GM12801 (cell line): ENCODE measurements around the gene MAML3.

ENCODE experiments used
- TF ChIP-seq, protein P1 (sequence below): IDR thresholded peaks from one replicate; pipeline ENCODE4 v1.5.1; 2011; ENCODE audit warnings: control low read depth; ENCODE audit not compliant: insufficient read length; ENCODE audit errors: extremely low read depth

Gene MAML3

DNA sequence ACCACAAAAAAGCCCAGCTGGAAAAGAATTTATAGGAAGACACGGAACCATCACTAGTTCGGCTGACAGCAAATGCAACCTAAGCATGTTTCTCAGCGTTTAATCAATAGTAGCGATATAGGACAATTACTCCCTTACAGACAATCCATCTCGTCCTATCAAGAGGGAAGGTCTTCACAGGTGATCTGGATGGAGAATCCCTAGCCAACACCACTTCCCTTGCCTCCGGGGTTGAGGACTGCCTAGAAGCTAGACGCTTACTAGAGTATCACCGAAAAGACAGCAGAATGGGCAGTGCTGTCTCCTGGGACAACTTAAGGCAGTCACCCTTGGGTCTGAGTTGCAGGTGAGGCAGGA is 32.1 kb upstream of the MAML3 start:
- TF ChIP-seq, protein P1, sequence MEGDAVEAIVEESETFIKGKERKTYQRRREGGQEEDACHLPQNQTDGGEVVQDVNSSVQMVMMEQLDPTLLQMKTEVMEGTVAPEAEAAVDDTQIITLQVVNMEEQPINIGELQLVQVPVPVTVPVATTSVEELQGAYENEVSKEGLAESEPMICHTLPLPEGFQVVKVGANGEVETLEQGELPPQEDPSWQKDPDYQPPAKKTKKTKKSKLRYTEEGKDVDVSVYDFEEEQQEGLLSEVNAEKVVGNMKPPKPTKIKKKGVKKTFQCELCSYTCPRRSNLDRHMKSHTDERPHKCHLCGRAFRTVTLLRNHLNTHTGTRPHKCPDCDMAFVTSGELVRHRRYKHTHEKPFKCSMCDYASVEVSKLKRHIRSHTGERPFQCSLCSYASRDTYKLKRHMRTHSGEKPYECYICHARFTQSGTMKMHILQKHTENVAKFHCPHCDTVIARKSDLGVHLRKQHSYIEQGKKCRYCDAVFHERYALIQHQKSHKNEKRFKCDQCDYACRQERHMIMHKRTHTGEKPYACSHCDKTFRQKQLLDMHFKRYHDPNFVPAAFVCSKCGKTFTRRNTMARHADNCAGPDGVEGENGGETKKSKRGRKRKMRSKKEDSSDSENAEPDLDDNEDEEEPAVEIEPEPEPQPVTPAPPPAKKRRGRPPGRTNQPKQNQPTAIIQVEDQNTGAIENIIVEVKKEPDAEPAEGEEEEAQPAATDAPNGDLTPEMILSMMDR = no peak

DNA sequence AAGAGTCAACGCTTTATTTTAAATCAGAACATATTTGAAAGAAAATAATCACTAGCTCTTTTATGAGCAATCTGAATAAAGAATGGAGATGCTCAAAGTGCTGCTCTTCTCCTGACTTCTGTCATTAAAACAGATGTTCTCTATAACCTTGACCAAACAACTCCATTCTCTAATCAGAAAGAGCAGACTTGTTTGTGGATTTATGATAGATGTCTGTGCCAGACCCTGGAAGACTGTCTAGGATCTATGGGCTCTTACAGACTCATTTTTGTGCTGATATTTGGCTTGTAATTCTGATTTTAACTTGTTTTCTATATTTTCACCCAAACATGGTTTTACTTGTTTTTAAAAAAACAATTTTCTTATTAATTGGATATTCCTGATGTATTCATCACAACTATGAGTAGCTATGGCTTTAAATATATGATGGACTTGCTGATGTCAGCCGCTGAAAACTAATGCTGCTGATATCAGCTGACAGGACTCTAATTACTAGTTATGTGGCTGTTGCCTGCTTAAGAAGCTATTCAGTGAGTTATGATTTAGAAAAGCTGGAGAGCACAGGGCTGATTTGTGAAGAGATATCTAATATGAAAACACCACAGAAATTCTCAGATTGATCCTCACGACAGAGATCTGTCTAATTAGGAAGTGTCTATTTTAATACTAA is 31.6 kb upstream of the MAML3 start:
- TF ChIP-seq, protein P1 = no peak

DNA sequence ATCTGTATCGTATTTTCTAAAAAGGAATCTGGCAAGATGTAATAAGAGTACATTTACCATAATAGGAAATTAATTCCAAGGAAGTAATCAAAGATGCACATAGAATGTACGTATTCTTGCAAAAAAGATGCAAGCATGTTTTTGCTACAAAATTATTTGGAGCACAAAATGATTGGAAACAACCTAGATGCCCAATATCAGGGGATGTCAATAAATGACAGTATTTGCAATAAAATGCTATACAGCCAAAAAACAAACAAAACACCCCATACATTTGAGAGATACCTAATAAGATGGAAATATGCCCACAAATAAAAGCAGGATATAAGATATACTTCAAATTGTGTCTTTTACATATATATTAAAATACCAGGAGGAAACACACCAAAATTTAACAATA is 29.3 kb upstream of the MAML3 start:
- TF ChIP-seq, protein P1 = no peak

DNA sequence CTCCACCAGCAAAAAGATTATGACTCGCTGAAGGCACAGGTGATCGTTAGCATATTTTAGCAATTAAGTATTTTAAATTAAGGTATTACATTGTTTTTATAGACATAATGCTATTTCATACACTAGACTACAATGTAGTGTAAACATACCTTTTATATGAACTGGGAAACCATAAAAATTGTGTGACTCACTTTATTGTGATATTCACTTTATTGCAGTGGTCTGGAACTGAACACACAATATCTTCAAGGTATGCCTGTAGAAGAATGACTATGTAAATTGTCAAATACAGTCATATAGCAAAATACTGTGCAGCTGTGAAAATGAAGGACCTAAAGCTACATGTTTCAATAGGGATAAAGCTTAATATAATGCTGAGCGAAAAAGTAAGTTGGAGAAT is 26.6 kb upstream of the MAML3 start:
- TF ChIP-seq, protein P1 = no peak

DNA sequence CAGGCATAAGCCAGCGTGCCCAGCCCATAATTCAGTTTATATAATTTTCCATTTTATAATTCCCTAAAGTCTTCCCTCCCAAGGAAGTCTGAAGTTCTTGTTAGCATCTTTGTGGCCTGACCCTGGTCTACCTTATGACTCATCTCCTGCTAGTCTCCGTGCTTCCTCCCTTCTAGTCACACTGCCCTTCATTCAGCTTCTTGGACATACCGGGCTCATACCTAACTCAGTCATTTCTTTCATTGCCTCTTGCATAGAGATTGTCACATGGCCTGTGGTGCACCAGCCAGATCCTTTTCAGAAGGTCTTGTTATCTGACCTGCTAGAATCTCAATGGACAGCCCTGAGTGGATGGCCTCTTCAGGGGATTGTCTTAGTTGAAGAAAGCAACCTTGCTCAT is 22.8 kb upstream of the MAML3 start:
- TF ChIP-seq, protein P1 = no peak

DNA sequence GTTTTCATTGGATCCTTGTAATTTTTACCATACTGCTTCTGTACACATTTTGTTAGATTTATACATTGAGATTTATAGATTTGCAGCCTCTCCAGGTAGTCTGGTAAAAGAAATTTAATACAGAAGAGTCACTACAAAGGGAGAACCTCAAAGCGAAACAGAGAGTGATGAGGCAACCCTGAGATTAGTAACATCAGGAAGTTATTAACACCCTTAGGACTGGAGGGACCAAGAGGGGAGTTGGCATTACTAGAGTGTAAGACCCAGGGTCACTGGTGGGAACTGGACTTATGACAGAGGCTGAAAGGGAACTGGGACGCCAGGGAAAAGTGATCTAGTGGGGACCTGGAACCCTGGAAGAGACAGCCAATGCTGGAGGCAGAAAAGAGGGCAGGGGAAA is 20.6 kb upstream of the MAML3 start:
- TF ChIP-seq, protein P1 = no peak

DNA sequence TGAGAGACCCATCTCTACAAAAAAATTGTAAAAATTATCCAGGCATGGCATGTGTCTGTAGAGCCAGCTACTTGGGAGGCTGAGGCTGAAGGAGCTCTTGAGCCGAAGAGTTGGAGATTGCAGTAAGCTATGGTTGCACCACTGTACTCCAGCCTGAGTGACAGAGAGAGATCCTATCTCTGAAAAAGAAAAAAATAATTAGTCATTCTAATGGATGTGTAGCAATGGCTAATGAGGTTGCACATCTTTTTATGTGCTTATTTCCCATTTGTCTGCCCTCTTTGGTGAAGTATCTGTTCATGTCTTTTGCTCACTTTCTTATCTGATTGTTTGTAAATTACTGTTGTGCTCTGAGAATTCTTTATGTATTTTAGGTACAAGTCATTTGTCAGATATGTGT is 19.0 kb upstream of the MAML3 start:
- TF ChIP-seq, protein P1 = no peak
